NCI-H345 treated with DMSO at 0.1 percent for 48 hours (cell line): ENCODE measurements around the gene CENPO.

Source experiments
- DNase-seq: peaks from one replicate; lab custom pipeline; 2025; ENCODE audit not compliant: unreplicated experiment; lab: John Stamatoyannopoulos, UW

The CENPO gene

GRCh38 chr2:24836206-24836605 lies 43.0 kb downstream of the CENPO start:
- DNase-seq, result no peak

GRCh38 chr2:24836706-24837105 lies 43.5 kb downstream of the CENPO start:
- no peak for DNase-seq

GRCh38 chr2:24837996-24838513 lies 44.8 kb downstream of the CENPO start:
- DNase-seq, result no peak

GRCh38 chr2:24838541-24838940 lies 45.3 kb downstream of the CENPO start:
- DNase-seq, result no peak

GRCh38 chr2:24839729-24840128 lies 46.5 kb downstream of the CENPO start:
- no peak for DNase-seq

GRCh38 chr2:24840164-24840869 lies 47.1 kb downstream of the CENPO start:
- no peak for DNase-seq

GRCh38 chr2:24840962-24841945 lies 48.0 kb downstream of the CENPO start:
- no peak for DNase-seq

- DNase-seq, result no peak
Observed at GRCh38 chr2:24842081-24843050, 49.1 kb downstream of the CENPO start.

GRCh38 chr2:24843330-24843860 lies 50.2 kb downstream of the CENPO start:
- DNase-seq, result no peak

- DNase-seq, result no peak
Observed at GRCh38 chr2:24844023-24844685, 50.9 kb downstream of the CENPO start.

GRCh38 chr2:24845691-24846090 lies 52.5 kb downstream of the CENPO start:
- no peak for DNase-seq

GRCh38 chr2:24850944-24851343 lies 57.7 kb downstream of the CENPO start:
- no peak for DNase-seq

GRCh38 chr2:24852026-24852425 lies 58.8 kb downstream of the CENPO start:
- no peak for DNase-seq

- DNase-seq, result no peak
Observed at GRCh38 chr2:24852431-24853020, 59.3 kb downstream of the CENPO start.

- no peak for DNase-seq
Observed at GRCh38 chr2:24853046-24853445, 59.8 kb downstream of the CENPO start.

- DNase-seq, result no peak
Observed at GRCh38 chr2:24853996-24854395, 60.8 kb downstream of the CENPO start.

GRCh38 chr2:24855022-24855622 lies 61.9 kb downstream of the CENPO start:
- DNase-seq, result no peak

- DNase-seq, result no peak
Observed at GRCh38 chr2:24855726-24856125, 62.5 kb downstream of the CENPO start.

- DNase-seq, result no peak
Observed at GRCh38 chr2:24856791-24857211, 63.6 kb downstream of the CENPO start.
